ENCODE measurements around the gene MATR3.
"Not testable (repeated sequence)": the region's sequence is repeated elsewhere in the genome, so short reads cannot be mapped to it uniquely, and the experiment has no call there.

MATR3 gene

DNA sequence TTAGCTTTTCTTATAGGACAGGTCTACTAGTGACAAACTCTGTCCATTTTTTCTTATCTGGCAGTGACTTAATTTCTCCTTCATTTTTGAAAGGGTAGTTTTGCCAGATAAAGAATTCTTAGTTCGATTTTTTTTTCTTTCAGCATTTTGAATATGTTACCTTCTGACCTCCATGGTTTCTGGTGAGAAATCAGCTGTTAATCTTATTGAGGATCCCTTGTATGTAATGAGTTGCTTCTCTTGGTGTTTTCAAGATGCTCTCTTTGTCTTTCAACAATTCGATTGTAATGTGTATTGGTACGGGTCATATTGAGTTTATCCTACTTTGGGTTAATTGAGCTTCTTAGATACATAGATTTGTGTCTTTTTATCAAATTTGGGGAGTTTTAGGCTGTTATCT, 60.6 kb downstream of the MATR3 start:
- TF ChIP-seq, protein P1, sequence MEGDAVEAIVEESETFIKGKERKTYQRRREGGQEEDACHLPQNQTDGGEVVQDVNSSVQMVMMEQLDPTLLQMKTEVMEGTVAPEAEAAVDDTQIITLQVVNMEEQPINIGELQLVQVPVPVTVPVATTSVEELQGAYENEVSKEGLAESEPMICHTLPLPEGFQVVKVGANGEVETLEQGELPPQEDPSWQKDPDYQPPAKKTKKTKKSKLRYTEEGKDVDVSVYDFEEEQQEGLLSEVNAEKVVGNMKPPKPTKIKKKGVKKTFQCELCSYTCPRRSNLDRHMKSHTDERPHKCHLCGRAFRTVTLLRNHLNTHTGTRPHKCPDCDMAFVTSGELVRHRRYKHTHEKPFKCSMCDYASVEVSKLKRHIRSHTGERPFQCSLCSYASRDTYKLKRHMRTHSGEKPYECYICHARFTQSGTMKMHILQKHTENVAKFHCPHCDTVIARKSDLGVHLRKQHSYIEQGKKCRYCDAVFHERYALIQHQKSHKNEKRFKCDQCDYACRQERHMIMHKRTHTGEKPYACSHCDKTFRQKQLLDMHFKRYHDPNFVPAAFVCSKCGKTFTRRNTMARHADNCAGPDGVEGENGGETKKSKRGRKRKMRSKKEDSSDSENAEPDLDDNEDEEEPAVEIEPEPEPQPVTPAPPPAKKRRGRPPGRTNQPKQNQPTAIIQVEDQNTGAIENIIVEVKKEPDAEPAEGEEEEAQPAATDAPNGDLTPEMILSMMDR (IDR thresholded peaks at IDR 0.05; ENCODE audit: insufficient read depth, low read depth, low read length, missing control alignments), result no peak
- no peak for DNase-seq (ENCODE audit: low read depth)
- no peak overlapping the region for H3K4me3 ChIP-seq (ENCODE audit: low read depth, low read length)

DNA sequence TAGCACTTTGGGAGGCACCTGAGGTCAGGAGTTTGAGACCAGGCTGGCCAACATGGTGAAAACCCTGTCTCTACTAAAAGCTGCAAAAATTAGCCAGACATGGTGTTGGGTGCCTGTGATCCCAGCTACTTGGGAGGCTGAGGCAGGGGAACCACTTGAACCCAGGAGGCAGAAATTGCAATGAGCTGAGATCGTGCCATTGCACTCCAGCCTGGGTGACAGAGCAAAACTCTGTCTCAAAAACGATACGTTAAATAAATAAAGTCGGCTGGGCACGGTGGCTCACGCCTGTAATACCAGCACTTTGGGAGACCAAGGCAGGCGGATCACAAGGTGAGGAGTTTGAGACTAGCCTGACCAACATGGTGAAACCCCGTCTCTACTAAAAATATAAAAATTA, 62.4 kb downstream of the MATR3 start:
- not testable (repeated sequence) for DNase-seq (ENCODE audit: low read depth); H3K4me3 ChIP-seq (ENCODE audit: low read depth, low read length)

GRCh38 chr5:139358064-139358463, 64.5 kb downstream of the MATR3 start:
- no peak overlapping the region for H3K4me3 ChIP-seq (ENCODE audit: low read depth, low read length)
- DNase-seq (ENCODE audit: low read depth), result no peak
- TF ChIP-seq, protein P1 (IDR thresholded peaks at IDR 0.05; ENCODE audit: insufficient read depth, low read depth, low read length, missing control alignments), result no peak

- no peak overlapping the region for H3K4me3 ChIP-seq (ENCODE audit: low read depth, low read length)
- DNase-seq (ENCODE audit: low read depth), result no peak
- TF ChIP-seq, protein P1 (IDR thresholded peaks at IDR 0.05; ENCODE audit: insufficient read depth, low read depth, low read length, missing control alignments), result no peak
Measured at GRCh38 chr5:139360384-139360783, 66.8 kb downstream of the MATR3 start.

DNA sequence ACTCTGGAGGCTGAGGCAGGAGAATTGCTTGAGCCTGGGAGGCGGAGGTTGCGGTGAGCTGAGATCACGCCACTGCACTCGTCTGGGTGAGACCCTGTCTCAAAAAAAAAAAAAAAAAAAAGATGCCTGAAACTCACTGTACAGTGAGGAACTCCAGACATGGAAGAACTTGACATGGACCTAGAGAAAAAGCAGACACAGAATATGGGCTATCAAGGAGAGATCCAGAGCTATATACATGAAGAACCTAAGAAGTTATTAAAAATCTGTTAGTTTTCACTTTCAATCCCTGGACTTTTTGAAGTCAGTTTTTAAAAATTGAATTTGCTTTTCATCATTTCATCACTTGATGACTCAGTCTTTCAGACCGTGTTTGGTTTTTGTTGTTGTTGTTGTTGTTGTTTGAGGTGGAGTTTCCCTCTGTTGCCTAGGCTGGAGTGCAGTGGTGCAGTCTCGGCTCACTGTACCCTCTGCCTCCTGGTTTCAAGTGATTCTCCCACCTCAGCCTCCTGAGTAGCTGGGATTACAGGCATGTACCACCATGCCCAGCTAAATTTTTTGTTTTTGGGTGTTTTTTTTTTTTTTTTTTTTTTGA, 68.4 kb downstream of the MATR3 start:
- DNase-seq (ENCODE audit: low read depth), result no peak
- H3K4me3 ChIP-seq (ENCODE audit: low read depth, low read length), result no peak overlapping the region
- TF ChIP-seq, protein P1 (IDR thresholded peaks at IDR 0.05; ENCODE audit: insufficient read depth, low read depth, low read length, missing control alignments), result no peak

DNA sequence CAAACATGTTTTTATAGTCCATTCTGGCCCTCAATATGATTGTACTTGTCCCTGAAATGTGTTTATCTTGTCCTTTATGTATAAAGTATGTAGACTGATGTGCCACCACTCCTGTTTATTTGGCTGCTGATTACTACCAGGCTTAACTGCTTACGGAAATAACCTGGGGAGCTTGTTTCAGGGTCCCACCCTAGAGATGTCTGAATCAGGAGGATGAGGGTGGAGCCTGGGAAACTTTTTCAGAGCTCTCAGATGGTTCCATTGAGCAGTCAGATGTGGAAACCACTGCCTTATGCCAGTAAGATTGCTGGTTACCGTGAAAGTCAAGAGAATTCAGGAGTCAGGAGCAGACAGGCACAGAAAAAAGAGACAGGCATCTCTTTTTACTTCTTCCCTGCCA, 70.4 kb downstream of the MATR3 start:
- TF ChIP-seq, protein P1 (IDR thresholded peaks at IDR 0.05; ENCODE audit: insufficient read depth, low read depth, low read length, missing control alignments), result no peak
- H3K4me3 ChIP-seq (ENCODE audit: low read depth, low read length), result no peak overlapping the region
- DNase-seq (ENCODE audit: low read depth), result peak; percentile 32

DNA sequence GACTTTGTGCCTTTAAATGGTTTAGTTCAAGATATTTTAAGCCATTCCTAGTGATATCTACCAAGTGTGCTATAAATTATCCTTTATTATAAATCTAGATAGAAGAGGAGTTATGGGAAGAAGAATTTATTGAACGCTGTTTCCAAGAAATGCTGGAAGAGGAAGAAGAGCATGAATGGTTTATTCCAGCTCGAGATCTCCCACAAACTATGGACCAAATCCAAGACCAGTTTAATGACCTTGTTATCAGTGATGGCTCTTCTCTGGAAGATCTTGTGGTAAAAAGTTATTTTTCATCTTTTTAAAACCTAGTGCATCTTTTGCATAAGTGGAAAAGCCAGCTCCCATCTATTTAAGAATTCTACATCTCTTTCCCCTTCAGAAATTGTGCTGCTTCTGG, 70.9 kb downstream of the MATR3 start:
- no peak for DNase-seq (ENCODE audit: low read depth)
- no peak overlapping the region for H3K4me3 ChIP-seq (ENCODE audit: low read depth, low read length)
- TF ChIP-seq, protein P1 (IDR thresholded peaks at IDR 0.05; ENCODE audit: insufficient read depth, low read depth, low read length, missing control alignments), result no peak

Measured in GM12865 (cell line).